HFF-Myc (cell line): ENCODE data around the gene RNF38.

Source experiments
- DNase-seq: peaks from one replicate; pipeline ENCODE4 v3.0.0-alpha.2; 2011; ENCODE audit warnings: low read depth; ENCODE audit errors: extremely low read depth
- H3K4me3 ChIP-seq: replicated peaks from 2 replicates; pipeline ENCODE4 v1.5.1; 2011; ENCODE audit warnings: low read depth, mild to moderate bottlenecking, control low read depth, low read length
- CTCF ChIP-seq: IDR thresholded peaks from 2 replicates; pipeline ENCODE4 v1.5.1; 2012; ENCODE audit warnings: mild to moderate bottlenecking, low read depth, low read length, control low read depth; ENCODE audit errors: missing control alignments

The RNF38 gene

GRCh38 chr9:36358486-36358885, 41.6 kb downstream of the RNF38 start:
- H3K4me3 ChIP-seq, result no peak overlapping the region
- no peak for TF ChIP-seq CTCF
- no peak for DNase-seq

DNA sequence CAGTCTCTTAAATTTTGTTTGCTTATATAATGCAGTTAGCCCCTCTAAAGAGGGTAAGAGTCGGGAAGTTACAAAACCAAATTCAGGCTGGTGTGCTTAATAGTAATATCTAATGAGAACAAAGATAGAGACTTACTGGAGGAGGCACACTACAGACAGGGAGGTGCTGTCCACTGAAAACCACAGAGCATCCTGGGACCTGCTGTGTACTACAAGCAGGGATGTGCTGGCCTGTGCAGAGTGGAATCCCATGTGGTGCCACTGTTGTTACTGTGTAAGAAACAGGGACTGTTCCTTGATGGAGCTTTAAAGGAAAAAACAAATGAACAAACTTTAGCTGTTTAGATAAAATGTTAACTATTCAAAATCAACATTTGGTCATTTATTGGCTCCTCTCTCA, 42.4 kb downstream of the RNF38 start:
- no peak for TF ChIP-seq CTCF
- H3K4me3 ChIP-seq, result no peak overlapping the region
- DNase-seq, result no peak

DNA sequence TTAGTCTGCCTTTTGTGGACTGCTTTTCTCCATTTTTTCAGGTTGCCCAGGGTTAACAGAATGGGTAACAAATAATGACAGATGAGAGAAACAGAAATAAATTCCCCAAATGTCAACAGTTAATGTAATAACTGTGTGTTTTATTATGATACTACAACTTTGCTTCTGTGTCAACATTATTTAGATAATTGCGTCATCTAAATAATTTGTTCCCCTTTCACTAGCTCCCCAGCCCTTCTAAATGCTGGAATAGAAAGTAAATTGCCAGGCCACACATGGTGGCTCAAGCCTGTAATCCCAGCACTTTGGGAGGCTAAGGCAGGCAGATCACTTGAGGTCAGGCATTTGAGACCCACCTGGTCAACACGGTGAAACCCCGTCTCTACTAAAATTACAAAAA, 53.5 kb downstream of the RNF38 start:
- H3K4me3 ChIP-seq, result no peak overlapping the region
- no peak for DNase-seq
- no peak for TF ChIP-seq CTCF

DNA sequence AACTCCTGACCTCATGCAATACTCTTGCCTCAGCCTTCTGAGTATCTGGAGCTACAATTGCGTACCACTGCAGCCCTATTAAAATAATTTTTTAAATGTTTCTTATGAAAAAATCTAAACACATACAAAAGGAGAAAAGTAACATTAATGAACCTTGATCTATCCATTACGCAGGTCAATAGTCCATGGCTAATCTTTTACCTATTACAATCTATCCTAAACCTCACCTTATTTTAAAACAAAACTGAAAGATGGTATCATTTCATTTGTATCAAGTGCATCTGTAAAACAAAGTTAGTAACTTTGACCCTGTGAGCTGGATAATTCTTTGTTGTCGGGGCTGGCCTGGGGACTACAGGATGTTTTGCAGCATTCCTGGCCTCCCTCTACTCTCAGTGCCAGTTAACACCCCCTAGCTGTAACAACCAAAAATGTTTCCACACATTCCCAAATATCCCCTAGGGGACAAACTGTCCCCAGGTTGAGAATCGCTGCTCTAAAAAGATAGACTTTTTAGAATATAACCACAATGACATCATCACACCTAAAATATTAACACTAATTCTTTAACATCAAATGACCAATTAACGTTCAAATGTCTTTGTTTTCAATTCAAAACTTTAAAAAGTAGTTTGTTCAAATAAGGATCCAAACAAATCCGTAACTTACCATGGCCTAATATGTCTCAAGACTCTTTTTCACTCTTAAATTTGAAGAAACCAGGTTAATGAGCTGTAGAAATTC, 54.8 kb downstream of the RNF38 start:
- no peak for DNase-seq
- TF ChIP-seq CTCF, result peak; percentile 14
- H3K4me3 ChIP-seq, result no peak overlapping the region

- no peak overlapping the region for H3K4me3 ChIP-seq
- no peak for TF ChIP-seq CTCF
- no peak for DNase-seq
Observed at GRCh38 chr9:36341936-36342577, 58.0 kb downstream of the RNF38 start.

DNA sequence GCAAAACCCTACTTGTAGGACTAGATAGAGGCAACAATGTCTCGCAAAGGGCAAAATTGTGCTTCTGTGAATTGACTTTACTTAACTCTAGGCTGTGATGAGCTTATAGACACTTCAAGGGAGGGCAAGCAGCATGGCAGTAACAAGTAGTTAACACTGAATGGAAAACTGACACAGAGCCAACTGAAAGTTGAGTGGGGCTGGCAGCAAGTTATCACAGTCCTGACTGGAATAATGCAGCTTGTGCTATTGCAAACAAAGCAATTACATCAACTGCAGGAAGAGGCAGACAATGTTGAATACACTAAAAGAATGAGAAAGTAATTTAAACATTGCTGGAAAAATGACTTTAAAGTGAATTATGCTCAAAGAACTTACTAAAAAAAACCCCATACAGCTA, 62.2 kb downstream of the RNF38 start:
- no peak overlapping the region for H3K4me3 ChIP-seq
- no peak for TF ChIP-seq CTCF
- no peak for DNase-seq
